ENCODE measurements around the gene NIT1.

NIT1 gene

GRCh38 chr1:161145832-161146231 lies 27.9 kb downstream of the NIT1 start:
- DNase-seq (ENCODE audit: extremely low read depth in 1 of 2, low read depth in 1 of 2), result no peak

- no peak for DNase-seq (ENCODE audit: extremely low read depth in 1 of 2, low read depth in 1 of 2)
Observed at GRCh38 chr1:161153176-161153575, 35.3 kb downstream of the NIT1 start.

- peak; percentile 54 to 60 for DNase-seq (ENCODE audit: extremely low read depth in 1 of 2, low read depth in 1 of 2)
Observed at GRCh38 chr1:161153682-161154337, 35.9 kb downstream of the NIT1 start, which contains the start of gene UFC1. Gene UFC1, plus strand, starts transcription at chr1:161153978. Its CDS starts 20 bp downstream, at chr1:161153998.

- no peak for DNase-seq (ENCODE audit: extremely low read depth in 1 of 2, low read depth in 1 of 2)
Observed at GRCh38 chr1:161157867-161158266, 40.0 kb downstream of the NIT1 start.

- no peak for DNase-seq (ENCODE audit: extremely low read depth in 1 of 2, low read depth in 1 of 2)
Observed at GRCh38 chr1:161158316-161159010, 40.6 kb downstream of the NIT1 start.

GRCh38 chr1:161159087-161159912 lies 41.4 kb downstream of the NIT1 start, which contains the start of gene USP21:
Gene USP21, plus strand, starts transcription at chr1:161159500. Its CDS starts 1,141 bp downstream, at chr1:161160641.
- peak; percentile 81 to 86 for DNase-seq (ENCODE audit: extremely low read depth in 1 of 2, low read depth in 1 of 2)

- DNase-seq (ENCODE audit: extremely low read depth in 1 of 2, low read depth in 1 of 2), result no peak
Observed at GRCh38 chr1:161159913-161160243, 42.0 kb downstream of the NIT1 start.

- no peak for DNase-seq (ENCODE audit: extremely low read depth in 1 of 2, low read depth in 1 of 2)
Observed at GRCh38 chr1:161160671-161161145, 42.8 kb downstream of the NIT1 start.

- DNase-seq (ENCODE audit: extremely low read depth in 1 of 2, low read depth in 1 of 2), result no peak
Observed at GRCh38 chr1:161161652-161162051, 43.7 kb downstream of the NIT1 start.

GRCh38 chr1:161162052-161162451 lies 44.1 kb downstream of the NIT1 start:
- DNase-seq (ENCODE audit: extremely low read depth in 1 of 2, low read depth in 1 of 2), result no peak

GRCh38 chr1:161162806-161163205 lies 44.9 kb downstream of the NIT1 start:
- no peak for DNase-seq (ENCODE audit: extremely low read depth in 1 of 2, low read depth in 1 of 2)

GRCh38 chr1:161163793-161164192 lies 45.9 kb downstream of the NIT1 start:
- no peak for DNase-seq (ENCODE audit: extremely low read depth in 1 of 2, low read depth in 1 of 2)

- no peak for DNase-seq (ENCODE audit: extremely low read depth in 1 of 2, low read depth in 1 of 2)
Observed at GRCh38 chr1:161164901-161165610, 47.2 kb downstream of the NIT1 start.

GRCh38 chr1:161165742-161166668 lies 48.1 kb downstream of the NIT1 start, which contains the start of gene PPOX:
Gene PPOX, plus strand, starts transcription at chr1:161166426. Its CDS starts 422 bp downstream, at chr1:161166848.
- DNase-seq (ENCODE audit: extremely low read depth in 1 of 2, low read depth in 1 of 2), result peak; percentile 82 to 83

- DNase-seq (ENCODE audit: extremely low read depth in 1 of 2, low read depth in 1 of 2), result no peak
Observed at GRCh38 chr1:161166669-161167548, 49.0 kb downstream of the NIT1 start.

- no peak for DNase-seq (ENCODE audit: extremely low read depth in 1 of 2, low read depth in 1 of 2)
Observed at GRCh38 chr1:161168906-161169305, 51.0 kb downstream of the NIT1 start.

Data from activated CD8-positive, alpha-beta memory T cell treated with anti-CD3 and anti-CD28 coated beads for 1 hour (primary cell).